SU-DHL-6 (cell line): Measurements from ENCODE around the gene RSRC2.

Experiments used
- CTCF ChIP-seq: fragments of 200-600 bp; sonication (generic); IDR thresholded peaks from one replicate; pipeline ENCODE4 v1.5.1; 2017; ENCODE audit warnings: antibody characterized with exemption, mild to moderate bottlenecking, low read length, moderate library complexity; ENCODE audit not compliant: insufficient read depth, poor library complexity, severe bottlenecking
- EZH2phosphoT487 ChIP-seq: fragments of 200-600 bp; sonication (generic), shearing (Covaris generic); conservative IDR thresholded peaks from 2 replicates; pipeline ENCODE4 v1.6.1; 2018; ENCODE audit warnings: mild to moderate bottlenecking, antibody characterized with exemption, low read length, moderate library complexity, mixed read lengths

- no peak for TF ChIP-seq CTCF
- TF ChIP-seq EZH2phosphoT487, result no peak
Observed at GRCh38 chr12:122499991-122500684, 26.6 kb downstream of the RSRC2 start.
